Rectal smooth muscle tissue (tissue), 1 donor: ENCODE measurements around the gene TNFAIP8.
A peak's percentile ranks its signal among the peaks of the same experiment; 100 is the strongest.

Experiments
- H3K27ac ChIP-seq: one replicate; pipeline ENCODE4 v1.7.0; 2013; ENCODE audit warnings: low read depth, low read length, inconsistent platforms
- H3K27me3 ChIP-seq: one replicate; pipeline ENCODE4 v1.7.0; 2013; ENCODE audit warnings: low read length; ENCODE audit not compliant: control insufficient read depth, insufficient read depth
- H3K36me3 ChIP-seq: one replicate; pipeline ENCODE4 v1.7.0; 2013; ENCODE audit warnings: low read length; ENCODE audit not compliant: control insufficient read depth, insufficient read depth
- H3K4me1 ChIP-seq: one replicate; pipeline ENCODE4 v1.7.0; 2013; ENCODE audit warnings: low read length; ENCODE audit not compliant: control insufficient read depth, insufficient read depth
- H3K4me3 ChIP-seq: one replicate; pipeline ENCODE4 v1.7.0; 2013; ENCODE audit warnings: low read length
- H3K9ac ChIP-seq: one replicate; pipeline ENCODE4 v1.7.0; 2013; ENCODE audit warnings: low read length

TNFAIP8 gene

GRCh38 chr5:119355685-119356611 is at the start of gene TNFAIP8:
Gene TNFAIP8 (plus strand): TSS chr5:119356019. CDS start chr5:119356091, 72 bp downstream.
- Histone ChIP-seq H3K9ac (peak within 1 kb of the TSS; percentile 26), H3K27ac (no peak within 1 kb of the TSS), H3K4me3 (peak within 1 kb of the TSS; percentile 59), H3K4me1 (no peaks in the 10 kb centered on the region), H3K27me3 (no peaks in the 10 kb centered on the region), H3K36me3 (no peaks in the 10 kb centered on the region)

- H3K9ac ChIP-seq = no peak overlapping the region
- peaks cover 5% of the 10 kb centered on the region for H3K4me1 ChIP-seq
- no peaks in the 10 kb centered on the region for H3K36me3 ChIP-seq
- no peak overlapping the region for H3K27ac ChIP-seq
- no peak overlapping the region for H3K4me3 ChIP-seq
- no peaks in the 10 kb centered on the region for H3K27me3 ChIP-seq
These were observed 48.6 kb upstream of the TNFAIP8 start for GRCh38 chr5:119307170-119307569.

- Histone ChIP-seq H3K27me3 (no peaks in the 10 kb centered on the region), H3K27ac (no peak overlapping the region), H3K36me3 (no peaks in the 10 kb centered on the region), H3K4me3 (no peak overlapping the region), H3K4me1 (no peaks in the 10 kb centered on the region), H3K9ac (no peak overlapping the region)
These were observed 46.5 kb upstream of the TNFAIP8 start for GRCh38 chr5:119309326-119309725.

- Histone ChIP-seq H3K36me3 (no peaks in the 10 kb centered on the region), H3K4me3 (no peak overlapping the region), H3K9ac (no peak overlapping the region), H3K27ac (no peak overlapping the region), H3K4me1 (no peaks in the 10 kb centered on the region), H3K27me3 (no peaks in the 10 kb centered on the region)
These were observed 44.1 kb upstream of the TNFAIP8 start for GRCh38 chr5:119311688-119312087.

GRCh38 chr5:119312403-119312802 is 43.4 kb upstream of the TNFAIP8 start:
- H3K27ac ChIP-seq = no peak overlapping the region

GRCh38 chr5:119313197-119313596 is 42.6 kb upstream of the TNFAIP8 start:
- Histone ChIP-seq H3K36me3 (no peaks in the 10 kb centered on the region), H3K9ac (no peak overlapping the region), H3K27ac (no peak overlapping the region), H3K4me1 (no peaks in the 10 kb centered on the region), H3K27me3 (no peaks in the 10 kb centered on the region), H3K4me3 (no peak overlapping the region)

More at GRCh38 chr5:119312403-119312802, 43.4 kb upstream of the TNFAIP8 start:
- Histone ChIP-seq H3K9ac (no peak overlapping the region), H3K36me3 (no peaks in the 10 kb centered on the region), H3K4me3 (no peak overlapping the region), H3K4me1 (no peaks in the 10 kb centered on the region), H3K27me3 (no peaks in the 10 kb centered on the region)

- Histone ChIP-seq H3K4me1 (no peaks in the 10 kb centered on the region), H3K27ac (no peak overlapping the region), H3K9ac (no peak overlapping the region), H3K36me3 (no peaks in the 10 kb centered on the region), H3K27me3 (no peaks in the 10 kb centered on the region), H3K4me3 (no peak overlapping the region)
These were observed 41.9 kb upstream of the TNFAIP8 start for GRCh38 chr5:119313658-119314605.

- Histone ChIP-seq H3K27me3 (no peaks in the 10 kb centered on the region), H3K4me1 (no peaks in the 10 kb centered on the region), H3K36me3 (no peaks in the 10 kb centered on the region), H3K27ac (no peak overlapping the region), H3K9ac (no peak overlapping the region), H3K4me3 (no peak overlapping the region)
These were observed 40.3 kb upstream of the TNFAIP8 start for GRCh38 chr5:119315516-119315949.

GRCh38 chr5:119316086-119316485 is 39.7 kb upstream of the TNFAIP8 start:
- no peak overlapping the region for H3K27ac ChIP-seq
- H3K9ac ChIP-seq = no peak overlapping the region
- no peaks in the 10 kb centered on the region for H3K27me3 ChIP-seq
- H3K4me3 ChIP-seq = no peak overlapping the region
- H3K4me1 ChIP-seq = no peaks in the 10 kb centered on the region
- H3K36me3 ChIP-seq = no peaks in the 10 kb centered on the region

GRCh38 chr5:119316906-119317305 is 38.9 kb upstream of the TNFAIP8 start:
- H3K27ac ChIP-seq = no peak overlapping the region
- H3K9ac ChIP-seq = no peak overlapping the region
- no peaks in the 10 kb centered on the region for H3K36me3 ChIP-seq
- no peak overlapping the region for H3K4me3 ChIP-seq
- no peaks in the 10 kb centered on the region for H3K4me1 ChIP-seq
- H3K27me3 ChIP-seq = no peaks in the 10 kb centered on the region

- no peaks in the 10 kb centered on the region for H3K36me3 ChIP-seq
- no peak overlapping the region for H3K9ac ChIP-seq
- no peaks in the 10 kb centered on the region for H3K27me3 ChIP-seq
- no peak overlapping the region for H3K27ac ChIP-seq
- H3K4me3 ChIP-seq = no peak overlapping the region
- no peaks in the 10 kb centered on the region for H3K4me1 ChIP-seq
These were observed 37.4 kb upstream of the TNFAIP8 start for GRCh38 chr5:119318256-119318894.

- Histone ChIP-seq H3K36me3 (no peaks in the 10 kb centered on the region), H3K9ac (no peak overlapping the region), H3K27me3 (no peaks in the 10 kb centered on the region), H3K4me3 (no peak overlapping the region), H3K27ac (no peak overlapping the region), H3K4me1 (no peaks in the 10 kb centered on the region)
These were observed 36.4 kb upstream of the TNFAIP8 start for GRCh38 chr5:119319401-119319800.
